ENCODE results near the gene TRIM40. TPM values are rescaled to one million over a fixed set of nuclear protein-coding genes. Genes with fewer than 3 reads are reported as not detected.
A peak's percentile ranks its signal among the peaks of the same experiment; 100 is the strongest.

TRIM40 gene
- total and polyA plus RNA-seq, 2 of the 13 experiments (the other 11 are each of a cell fraction or from before 2014, with no cell fraction given) = 0.58 TPM; not detected in 1

- TF ChIP-seq ARID5B (CRISPR knock-in tag; IDR thresholded peaks at IDR 0.05) (peak; percentile 79), ZNF782 (CRISPR knock-in tag; IDR thresholded peaks at IDR 0.05; ENCODE audit: borderline replicate concordance) (no peak; the same call in 1 of the 2 replicates), FOXP1 (IDR thresholded peaks at IDR 0.05) (no peak), FOXP1 (CRISPR knock-in tag; IDR thresholded peaks at IDR 0.05) (no peak), SMYD3 (CRISPR knock-in tag; IDR thresholded peaks at IDR 0.05) (peak; percentile 88; the same call in 1 of the 2 replicates), HNRNPUL1 (IDR thresholded peaks at IDR 0.05; ENCODE audit: low read depth, low read length) (no peak), ZNF749 (CRISPR knock-in tag; IDR thresholded peaks at IDR 0.05; ENCODE audit: borderline replicate concordance) (peak; percentile 76; the same call in 1 of the 2 replicates), LCORL (IDR thresholded peaks at IDR 0.05) (peak; percentile 79; the same call in 1 of the 2 replicates), LCORL (CRISPR knock-in tag; IDR thresholded peaks at IDR 0.05) (peak; percentile 96), PAX8 (CRISPR knock-in tag; IDR thresholded peaks at IDR 0.05; ENCODE audit: borderline replicate concordance) (peak; percentile 88), KLF6 (CRISPR knock-in tag; IDR thresholded peaks at IDR 0.05) (peak; percentile 41; the same call in 1 of the 2 replicates), ISL2 (CRISPR knock-in tag; IDR thresholded peaks at IDR 0.05) (peak; percentile 73), KLF15 (CRISPR knock-in tag; IDR thresholded peaks at IDR 0.05; ENCODE audit: borderline replicate concordance) (no peak), ZBED4 (CRISPR knock-in tag; IDR thresholded peaks at IDR 0.05; ENCODE audit: borderline replicate concordance) (peak; percentile 83; the same call in 1 of the 2 replicates), GLMP (CRISPR knock-in tag; IDR thresholded peaks at IDR 0.05; ENCODE audit: borderline replicate concordance) (no peak), HCFC1 (IDR thresholded peaks at IDR 0.05; ENCODE audit: low read depth, low read length) (no peak), FLYWCH1 (CRISPR knock-in tag; IDR thresholded peaks at IDR 0.05) (no peak), JUN (CRISPR knock-in tag; IDR thresholded peaks at IDR 0.05) (peak; percentile 53), ZNF746 (CRISPR knock-in tag; IDR thresholded peaks at IDR 0.05) (peak; percentile 93), NCOA5 (CRISPR knock-in tag; IDR thresholded peaks at IDR 0.05) (no peak; the same call in 1 of the 2 replicates), KLF12 (CRISPR knock-in tag; IDR thresholded peaks at IDR 0.05; ENCODE audit: borderline replicate concordance) (no peak; the same call in 1 of the 2 replicates)
Observed at GRCh38 chr6:30163090-30163917, 27.4 kb downstream of the TRIM40 start, which contains the start of gene TRIM15 (continued).

All from HepG2 (cell line).